GM13976 (cell line): ENCODE data around the gene FRMD4A.

Source experiments
- DNase-seq: peaks from one replicate; pipeline ENCODE4 v3.0.0; 2012; ENCODE audit warnings: low spot score
- CTCF ChIP-seq: IDR thresholded peaks from 2 replicates; pipeline ENCODE4 v1.5.1; 2012; ENCODE audit warnings: borderline replicate concordance, mild to moderate bottlenecking; ENCODE audit not compliant: insufficient read depth; ENCODE audit errors: extremely low read depth, missing control alignments, control extremely low read depth
- in situ Hi-C: fragments of 300-500 bp; cut with MboI; formaldehyde crosslinking; loops from one replicate; pipeline ENCODE4 v1.12.0; 2022; ENCODE audit warnings: low sequenced_read_pairs, mixed read lengths, inconsistent platforms; ENCODE audit not compliant: unreplicated experiment

FRMD4A gene

DNA sequence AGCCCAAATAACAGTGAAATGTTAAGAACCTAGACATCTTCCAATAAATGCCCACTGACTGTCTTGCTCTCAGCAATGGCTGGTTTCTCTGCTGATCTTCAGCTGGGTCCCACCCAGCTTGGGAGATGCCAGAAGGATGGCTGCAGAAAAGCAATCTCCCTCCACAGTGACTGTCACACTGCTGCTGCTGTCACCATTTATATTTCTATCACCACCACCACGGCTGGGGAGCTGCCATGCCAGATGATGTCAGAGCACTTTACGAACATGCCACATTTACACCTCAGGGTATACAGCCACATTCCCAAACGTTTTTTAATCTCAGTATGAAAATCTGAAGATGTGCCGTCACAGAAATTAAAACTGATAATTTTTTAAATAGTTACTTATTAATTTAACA, 29.8 kb upstream of the FRMD4A start:
- in situ Hi-C loops: no loop called here

GRCh38 chr10:14358886-14359573, 28.3 kb upstream of the FRMD4A start:
- in situ Hi-C loops: no loop called here
- no peak for TF ChIP-seq CTCF
- no peak for DNase-seq

More for the DNA sequence above, 29.8 kb upstream of the FRMD4A start:
- DNase-seq: no peak
- TF ChIP-seq CTCF: no peak

- TF ChIP-seq CTCF: no peak
- in situ Hi-C loops: no loop called here
- no peak for DNase-seq
Observed at GRCh38 chr10:14356921-14357320, 26.2 kb upstream of the FRMD4A start.

- no peak for TF ChIP-seq CTCF
- in situ Hi-C loops: no loop called here
- no peak for DNase-seq
Observed at GRCh38 chr10:14355750-14356149, 25.0 kb upstream of the FRMD4A start.

DNA sequence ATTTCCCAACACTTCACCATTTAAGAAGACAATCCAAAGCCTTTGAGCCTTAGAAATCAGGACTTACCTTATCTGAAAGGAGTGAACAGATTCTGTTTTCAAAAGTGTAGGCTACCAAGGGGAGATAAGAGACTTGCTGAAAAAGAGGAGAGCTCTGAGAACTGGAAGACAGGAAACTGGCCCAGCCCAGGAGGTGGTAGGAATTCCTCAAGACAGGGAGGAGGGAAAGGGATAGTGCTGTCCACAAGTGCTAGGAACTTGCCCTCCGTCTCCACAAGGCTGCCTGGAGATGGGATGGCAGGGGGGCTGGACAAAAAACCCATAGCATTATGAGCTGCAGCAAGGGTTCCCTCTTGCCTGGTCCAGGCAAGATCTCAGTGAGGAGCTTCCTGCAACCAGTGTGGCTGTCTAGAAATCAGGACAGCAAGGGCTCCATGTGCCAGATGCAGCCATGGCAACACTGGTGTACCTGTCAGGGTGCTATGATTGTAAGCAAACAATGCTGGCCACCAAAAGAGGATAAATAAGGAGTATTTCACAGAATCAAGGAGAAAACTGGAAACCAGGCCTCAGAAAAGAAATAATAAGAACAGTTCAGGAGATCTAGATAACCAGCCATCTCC, 22.7 kb upstream of the FRMD4A start:
- in situ Hi-C loops: no loop called here
- no peak for DNase-seq
- TF ChIP-seq CTCF: no peak

- in situ Hi-C loops: no loop called here
- no peak for TF ChIP-seq CTCF
Observed at GRCh38 chr10:14350006-14350405, 19.3 kb upstream of the FRMD4A start.

More at GRCh38 chr10:14350006-14350405, 19.3 kb upstream of the FRMD4A start:
- no peak for DNase-seq
